Measurements from ENCODE around the gene SAFB.
"Not testable (repeated sequence)": the region's sequence is repeated elsewhere in the genome, so short reads cannot be mapped to it uniquely, and the experiment has no call there.

The SAFB gene

GRCh38 chr19:5697890-5698634, 75.2 kb downstream of the SAFB start:
- DNase-seq (ENCODE audit: low read depth) = no peak

GRCh38 chr19:5698635-5699422, 75.9 kb downstream of the SAFB start:
- DNase-seq (ENCODE audit: low read depth) = no peak

GRCh38 chr19:5700455-5701092, 77.7 kb downstream of the SAFB start:
- DNase-seq (ENCODE audit: low read depth) = no peak

GRCh38 chr19:5702053-5702410, 79.1 kb downstream of the SAFB start:
- not testable (repeated sequence) for DNase-seq (ENCODE audit: low read depth)

GRCh38 chr19:5703819-5704818, 81.2 kb downstream of the SAFB start:
- DNase-seq (ENCODE audit: low read depth) = no peak

- DNase-seq (ENCODE audit: low read depth) = no peak
Measured at GRCh38 chr19:5705552-5705951, 82.7 kb downstream of the SAFB start.

GRCh38 chr19:5706876-5707573, 84.1 kb downstream of the SAFB start:
- no peak for DNase-seq (ENCODE audit: low read depth)

GRCh38 chr19:5707576-5708575, 85.0 kb downstream of the SAFB start:
- DNase-seq (ENCODE audit: low read depth) = no peak

- DNase-seq (ENCODE audit: low read depth) = no peak
Measured at GRCh38 chr19:5711025-5711424, 88.1 kb downstream of the SAFB start.

- DNase-seq (ENCODE audit: low read depth) = no peak
Measured at GRCh38 chr19:5711713-5712161, 88.9 kb downstream of the SAFB start.

- DNase-seq (ENCODE audit: low read depth) = no peak
Measured at GRCh38 chr19:5713228-5713627, 90.3 kb downstream of the SAFB start.

- no peak for DNase-seq (ENCODE audit: low read depth)
Measured at GRCh38 chr19:5714816-5715215, 91.9 kb downstream of the SAFB start.

- DNase-seq (ENCODE audit: low read depth) = no peak
Measured at GRCh38 chr19:5717215-5717935, 94.5 kb downstream of the SAFB start.
